RWPE1 (cell line): ENCODE measurements around the gene FOLR3.

Source experiments
- CTCF ChIA-PET: fragments of 350-600 bp; sonication (Branson Sonifier 250); formaldehyde crosslinking; extraction: SDS; loops from one replicate; lab custom pipeline; 2021; lab: Yijun Ruan, JAX
- POLR2A ChIA-PET: fragments of 400-600 bp; formaldehyde crosslinking; extraction: SDS; loops from one replicate; lab custom pipeline; 2020; ENCODE audit warnings: antibody characterized with exemption; ENCODE audit not compliant: low non-redundant PET; lab: Yijun Ruan, JAX
- DNase-seq: peaks from one replicate; pipeline ENCODE4 v3.0.0; 2012; ENCODE audit warnings: low spot score
- H3K27ac ChIP-seq: fragments of 450-650 bp; 2 replicates; pipeline ENCODE4 v1.5.1; 2017
- TF ChIP-seq, protein P1 (sequence below): fragments of 450-650 bp; conservative IDR thresholded peaks from 2 replicates; pipeline ENCODE4 v1.5.1; 2017; ENCODE audit warnings: low read depth, mild to moderate bottlenecking

The FOLR3 gene

GRCh38 chr11:72188267-72188666 is 52.7 kb downstream of the FOLR3 start:
- POLR2A ChIA-PET: no interaction called here
- no peak overlapping the region for H3K27ac ChIP-seq
- TF ChIP-seq, protein P1, sequence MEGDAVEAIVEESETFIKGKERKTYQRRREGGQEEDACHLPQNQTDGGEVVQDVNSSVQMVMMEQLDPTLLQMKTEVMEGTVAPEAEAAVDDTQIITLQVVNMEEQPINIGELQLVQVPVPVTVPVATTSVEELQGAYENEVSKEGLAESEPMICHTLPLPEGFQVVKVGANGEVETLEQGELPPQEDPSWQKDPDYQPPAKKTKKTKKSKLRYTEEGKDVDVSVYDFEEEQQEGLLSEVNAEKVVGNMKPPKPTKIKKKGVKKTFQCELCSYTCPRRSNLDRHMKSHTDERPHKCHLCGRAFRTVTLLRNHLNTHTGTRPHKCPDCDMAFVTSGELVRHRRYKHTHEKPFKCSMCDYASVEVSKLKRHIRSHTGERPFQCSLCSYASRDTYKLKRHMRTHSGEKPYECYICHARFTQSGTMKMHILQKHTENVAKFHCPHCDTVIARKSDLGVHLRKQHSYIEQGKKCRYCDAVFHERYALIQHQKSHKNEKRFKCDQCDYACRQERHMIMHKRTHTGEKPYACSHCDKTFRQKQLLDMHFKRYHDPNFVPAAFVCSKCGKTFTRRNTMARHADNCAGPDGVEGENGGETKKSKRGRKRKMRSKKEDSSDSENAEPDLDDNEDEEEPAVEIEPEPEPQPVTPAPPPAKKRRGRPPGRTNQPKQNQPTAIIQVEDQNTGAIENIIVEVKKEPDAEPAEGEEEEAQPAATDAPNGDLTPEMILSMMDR: no peak
- DNase-seq: no peak
- CTCF ChIA-PET: no interaction called here
